Stimulated activated CD4-positive, alpha-beta T cell treated with anti-CD3 and anti-CD28 coated beads, Interleukin-15, amount 100 ng/mL, for 1 hour (primary cell): Measurements from ENCODE around the gene TNFAIP6.

Experiments
- DNase-seq, 2 donors: peaks; one replicate each; pipeline ENCODE4 v3.0.0-alpha.2; 2020; ENCODE audit warnings: low read depth in 1 of 2, low spot score in 1 of 2

TNFAIP6 gene

DNA sequence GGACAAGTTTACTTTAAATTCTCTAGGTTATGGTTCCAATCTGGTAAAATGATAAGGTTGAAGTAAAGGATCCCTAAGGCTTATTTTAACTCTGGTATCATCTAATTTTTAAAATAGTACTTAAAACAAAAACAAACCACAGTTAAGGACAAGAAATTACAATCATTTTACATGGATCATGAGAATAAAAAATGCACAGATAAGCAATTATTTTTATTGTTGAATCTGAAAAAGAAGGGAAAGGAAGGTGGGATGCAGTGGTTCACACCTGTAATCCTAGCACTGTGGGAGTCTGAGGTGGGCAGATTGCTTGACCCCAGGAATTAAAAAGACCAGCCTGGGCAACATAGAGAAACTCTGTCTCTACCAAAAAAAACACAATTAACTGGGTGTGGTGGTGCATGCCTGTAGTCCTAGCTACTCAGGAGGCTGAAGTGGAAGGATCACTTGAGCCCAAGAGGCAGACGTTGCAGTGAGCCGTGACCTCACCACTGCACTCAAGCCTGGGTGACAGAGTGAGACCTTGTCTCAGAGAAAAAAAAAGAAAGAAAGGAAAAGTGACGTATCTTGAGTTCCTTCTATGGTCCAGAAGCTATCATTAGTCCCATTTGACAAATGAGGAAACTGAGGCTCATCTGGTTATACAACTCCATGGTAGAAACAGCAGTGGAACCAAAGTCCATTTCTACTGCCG is 2.5 kb downstream of the TNFAIP6 start:
- no peak for DNase-seq

DNA sequence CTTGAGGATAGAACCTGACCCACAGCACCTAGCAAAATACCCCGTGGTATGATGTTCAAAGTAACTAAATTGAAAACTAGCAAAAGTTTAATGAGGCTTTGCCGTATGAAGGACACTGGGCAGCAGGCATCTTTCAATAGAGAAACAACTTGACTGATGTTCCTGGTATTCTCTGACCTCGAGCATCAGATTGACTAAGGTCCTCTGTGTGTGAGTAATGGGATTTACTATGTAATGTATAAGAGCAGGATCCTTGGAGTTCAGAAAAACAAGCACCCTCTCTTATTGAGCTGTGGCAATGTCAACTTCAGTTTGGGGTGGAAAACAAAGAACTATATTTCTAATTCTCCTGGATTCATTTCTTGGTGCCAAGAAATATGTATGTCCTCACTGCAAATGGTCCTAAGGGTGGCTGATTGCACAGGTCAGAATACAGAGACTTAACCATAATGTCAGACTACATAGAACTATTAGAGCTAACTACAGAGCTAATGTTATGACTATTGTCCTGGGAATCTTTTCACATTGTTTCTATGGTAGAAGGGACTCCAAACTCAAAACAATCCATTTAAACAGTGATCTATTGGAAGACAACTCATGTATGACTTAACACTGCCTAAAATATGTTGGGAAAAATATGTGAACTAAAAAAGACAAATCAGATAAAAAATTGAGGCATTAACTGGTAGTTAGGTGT is 4.4 kb downstream of the TNFAIP6 start:
- no peak for DNase-seq

DNA sequence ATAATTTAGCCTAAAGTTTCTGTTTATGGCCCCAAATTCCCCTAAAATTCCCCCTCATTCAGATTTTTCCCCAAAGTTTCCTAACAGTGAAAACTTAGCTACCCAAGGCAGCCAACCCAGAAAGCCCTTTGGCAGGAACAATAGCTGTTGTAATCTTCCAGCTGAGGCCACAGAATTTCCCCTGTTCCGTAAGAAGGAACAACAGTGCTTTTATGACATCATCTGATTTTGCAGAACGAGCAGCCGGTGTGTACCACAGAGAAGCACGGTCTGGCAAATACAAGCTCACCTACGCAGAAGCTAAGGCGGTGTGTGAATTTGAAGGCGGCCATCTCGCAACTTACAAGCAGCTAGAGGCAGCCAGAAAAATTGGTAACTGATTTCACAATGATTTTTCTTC is 6.3 kb downstream of the TNFAIP6 start:
- no peak for DNase-seq

DNA sequence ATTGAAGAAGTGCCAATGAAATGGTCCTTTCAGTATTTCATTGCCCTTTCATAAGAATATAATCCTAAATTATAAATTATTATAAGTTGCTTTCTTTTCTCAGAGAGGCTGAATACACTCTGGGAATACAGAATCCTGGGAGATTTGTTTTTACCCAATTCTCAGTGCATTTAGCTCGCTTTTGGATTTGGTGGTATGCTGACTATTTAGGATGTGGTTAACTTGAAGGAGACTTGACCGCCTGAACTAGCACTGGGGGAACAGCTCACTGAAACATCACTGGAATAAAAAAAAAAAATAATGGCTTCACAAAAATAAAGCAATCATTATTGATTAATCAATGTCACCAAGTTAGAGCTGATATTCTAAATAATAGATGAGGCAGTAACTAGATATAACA is 10.2 kb downstream of the TNFAIP6 start:
- no peak for DNase-seq

DNA sequence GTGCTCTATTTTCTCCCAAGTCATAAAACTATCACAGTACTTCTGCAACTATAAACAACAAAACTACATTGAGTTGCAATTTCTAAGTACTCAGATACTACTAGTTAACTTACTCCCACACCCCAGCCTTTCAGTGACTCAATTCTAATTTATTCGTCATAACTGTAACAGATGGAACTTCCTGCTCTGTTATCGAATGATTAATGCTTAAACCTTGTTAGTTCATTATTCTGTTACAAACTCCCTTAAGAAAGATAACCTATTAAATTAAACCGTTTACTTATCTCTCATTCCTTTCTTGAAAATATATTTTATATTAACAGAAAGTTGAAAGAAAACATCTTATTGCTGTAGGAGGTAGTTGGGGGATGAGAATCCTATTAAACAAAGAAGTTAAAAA is 17.0 kb downstream of the TNFAIP6 start:
- no peak for DNase-seq

DNA sequence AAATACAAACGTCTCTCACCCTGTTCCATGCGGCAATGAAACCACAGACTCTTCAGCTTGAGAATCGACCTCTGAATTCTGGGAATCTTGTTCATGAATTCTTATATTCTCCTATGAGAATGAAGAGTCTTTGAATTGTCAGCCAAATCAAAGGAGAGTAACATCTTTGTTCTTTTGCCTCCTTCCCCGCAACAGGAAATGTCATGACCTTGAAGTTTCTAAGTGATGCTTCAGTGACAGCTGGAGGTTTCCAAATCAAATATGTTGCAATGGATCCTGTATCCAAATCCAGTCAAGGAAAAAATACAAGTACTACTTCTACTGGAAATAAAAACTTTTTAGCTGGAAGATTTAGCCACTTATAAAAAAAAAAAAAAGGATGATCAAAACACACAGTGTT is 21.8 kb downstream of the TNFAIP6 start:
- no peak for DNase-seq

DNA sequence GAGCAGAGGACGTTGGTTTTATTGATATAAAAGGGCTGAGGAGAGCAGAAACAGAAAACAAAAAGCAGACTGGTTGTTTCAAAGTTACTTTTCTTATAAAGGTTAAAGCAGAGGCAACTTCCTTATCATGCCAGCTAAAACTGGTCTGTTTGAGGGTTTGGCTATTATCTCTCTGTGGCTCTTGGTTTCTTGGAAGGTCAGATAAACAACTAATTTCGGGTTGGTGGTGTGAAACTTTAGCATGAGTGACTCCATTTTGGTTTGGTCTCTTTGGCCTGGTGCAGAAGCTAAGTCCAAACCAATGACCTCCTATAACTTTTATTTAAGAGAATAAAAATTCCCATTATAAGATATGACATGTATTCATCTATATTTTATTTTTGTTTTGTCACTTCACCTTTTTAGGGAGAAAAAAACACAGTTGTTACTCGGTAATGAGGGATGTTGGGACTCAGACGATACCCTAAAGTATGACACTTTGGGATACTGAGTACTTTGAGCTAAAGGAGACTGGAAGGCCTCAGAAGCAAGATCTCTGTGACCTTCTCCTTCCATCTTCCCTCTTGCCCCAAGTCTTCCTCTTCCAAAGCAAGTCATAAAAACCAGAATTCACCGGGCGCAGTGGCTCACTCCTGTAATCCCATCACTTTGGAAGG is 23.3 kb downstream of the TNFAIP6 start:
- DNase-seq: no peak

DNA sequence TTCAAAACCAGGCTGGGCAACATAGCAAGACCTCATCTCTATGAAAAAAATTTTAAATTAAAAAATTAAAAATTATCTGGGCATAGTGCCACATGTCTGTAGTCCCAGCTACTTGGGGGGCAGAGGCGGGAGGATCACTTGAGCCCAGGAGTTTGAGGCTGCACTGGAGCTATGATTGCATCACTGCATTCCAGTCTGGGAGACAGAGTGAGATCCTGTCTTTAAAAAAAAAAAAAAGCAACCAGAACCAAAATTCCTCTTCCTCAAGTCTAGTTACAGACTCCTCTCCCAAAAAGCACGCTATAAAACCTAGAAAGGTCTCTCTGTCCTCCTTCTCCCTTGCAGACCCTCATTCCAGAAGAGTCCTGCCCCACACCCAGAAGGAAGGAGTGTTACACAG is 23.9 kb downstream of the TNFAIP6 start:
- no peak for DNase-seq

DNA sequence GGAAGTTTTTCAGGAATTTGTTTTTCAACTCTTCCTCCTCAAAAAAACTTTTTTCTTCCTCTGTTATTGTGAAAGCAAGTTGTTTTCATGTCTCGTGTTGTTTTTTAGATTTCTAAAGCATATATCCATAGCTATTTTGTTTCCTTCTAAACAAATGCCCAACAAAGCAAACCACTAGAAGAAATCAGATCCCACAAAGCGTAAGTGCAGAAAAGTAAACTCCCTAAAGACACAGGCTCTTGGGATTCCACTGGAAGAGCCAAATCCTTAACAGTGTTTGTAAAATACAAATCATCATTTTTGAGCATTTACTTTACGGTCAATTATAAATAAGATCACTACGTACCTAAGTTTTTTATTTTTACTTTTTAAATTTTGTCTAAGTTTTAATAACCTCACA is 30.6 kb downstream of the TNFAIP6 start:
- DNase-seq: no peak

DNA sequence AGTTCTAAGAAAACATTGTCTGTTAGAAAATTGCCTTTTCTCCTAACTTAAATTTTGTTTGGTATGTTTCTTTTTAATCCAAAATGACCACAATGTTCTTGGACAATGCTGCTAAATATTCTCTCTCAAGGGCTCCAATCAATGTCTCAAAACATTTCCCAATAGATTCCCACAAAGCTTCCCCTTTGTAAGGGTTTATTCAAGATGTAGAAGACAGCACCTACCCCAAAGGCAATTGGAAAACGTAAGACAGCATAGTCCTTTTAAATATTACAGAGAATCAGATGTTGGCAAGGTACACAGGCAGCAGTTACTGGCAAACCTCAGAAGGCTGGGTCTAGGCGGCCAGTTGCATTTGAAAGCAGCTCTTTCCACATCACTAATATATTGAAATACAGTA is 34.0 kb downstream of the TNFAIP6 start:
- DNase-seq: no peak

DNA sequence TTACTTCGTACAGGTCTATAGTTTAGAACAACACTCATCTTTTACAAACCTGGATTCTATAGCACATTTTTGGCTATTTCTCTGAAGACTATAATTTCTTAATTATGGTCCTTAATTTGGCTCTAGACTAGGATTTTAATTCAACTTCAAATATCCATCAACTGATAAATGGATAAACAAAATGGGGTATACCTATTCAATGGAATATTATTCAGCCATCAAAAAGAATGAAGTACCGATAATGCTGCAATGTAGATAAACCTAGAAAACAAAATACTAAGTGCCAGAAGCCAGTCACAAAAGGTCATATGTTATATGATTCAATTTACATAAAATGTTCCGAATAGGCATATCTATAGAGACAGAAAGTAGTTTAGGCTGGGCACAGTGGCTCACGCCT is 37.1 kb downstream of the TNFAIP6 start:
- no peak for DNase-seq

DNA sequence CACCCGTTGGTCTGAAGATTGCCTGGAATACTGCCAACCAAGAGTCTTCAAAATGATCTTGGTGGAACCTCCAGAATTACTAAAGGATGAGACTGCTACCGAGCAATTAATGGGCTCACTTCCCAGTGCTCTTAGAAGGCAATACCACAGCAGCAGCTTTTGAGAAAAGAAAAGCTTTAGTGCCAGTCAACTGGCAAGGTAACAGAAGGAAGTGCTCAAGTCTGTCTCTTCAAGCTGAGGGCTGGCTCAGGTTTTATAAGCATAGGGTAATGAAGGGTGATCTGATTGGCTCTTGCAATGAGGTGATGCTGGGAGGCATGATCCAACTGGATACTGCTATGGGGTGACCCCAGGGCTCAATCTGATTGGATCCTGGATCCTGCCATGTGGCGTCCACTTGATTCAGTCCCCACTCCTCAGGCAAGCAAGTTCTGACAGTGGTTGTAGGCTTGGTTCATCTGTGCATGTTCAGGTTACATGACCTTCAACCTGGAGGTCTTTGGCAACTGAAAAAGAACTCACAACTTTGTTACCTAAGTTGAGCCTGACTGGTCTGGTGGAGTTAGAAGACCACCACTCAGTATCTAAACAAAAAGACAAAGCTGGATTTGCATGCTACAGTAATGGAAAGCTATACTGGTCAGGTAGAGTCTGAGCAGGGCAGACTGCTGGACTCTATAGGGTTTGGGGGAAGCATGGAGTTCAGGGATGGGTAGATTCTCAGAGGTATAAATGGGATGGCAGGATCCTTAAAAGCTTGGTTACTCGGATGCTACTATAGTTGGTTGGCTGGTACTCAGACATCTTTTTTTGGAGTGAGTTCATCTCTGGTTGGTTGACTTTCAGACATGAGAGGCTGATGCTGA is 38.4 kb downstream of the TNFAIP6 start:
- DNase-seq: no peak

DNA sequence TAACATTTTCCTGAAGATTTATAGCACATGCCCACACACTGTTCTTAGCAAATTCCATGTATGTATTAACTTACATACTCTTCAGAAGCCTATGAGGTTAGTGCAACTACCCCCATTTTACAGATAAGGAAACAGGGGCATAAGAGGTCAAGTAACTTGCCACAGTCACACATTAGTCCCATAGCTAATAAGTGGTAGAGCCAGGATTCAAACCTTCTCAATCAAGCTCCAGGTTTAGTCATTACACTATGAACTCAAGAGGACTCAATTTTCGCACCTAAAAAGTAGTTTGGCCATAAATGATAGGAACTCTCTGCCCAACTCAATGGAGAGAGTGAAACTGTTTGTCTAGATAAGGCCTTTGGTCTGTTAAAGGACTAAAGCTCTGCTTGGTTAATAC is 42.6 kb downstream of the TNFAIP6 start:
- no peak for DNase-seq

DNA sequence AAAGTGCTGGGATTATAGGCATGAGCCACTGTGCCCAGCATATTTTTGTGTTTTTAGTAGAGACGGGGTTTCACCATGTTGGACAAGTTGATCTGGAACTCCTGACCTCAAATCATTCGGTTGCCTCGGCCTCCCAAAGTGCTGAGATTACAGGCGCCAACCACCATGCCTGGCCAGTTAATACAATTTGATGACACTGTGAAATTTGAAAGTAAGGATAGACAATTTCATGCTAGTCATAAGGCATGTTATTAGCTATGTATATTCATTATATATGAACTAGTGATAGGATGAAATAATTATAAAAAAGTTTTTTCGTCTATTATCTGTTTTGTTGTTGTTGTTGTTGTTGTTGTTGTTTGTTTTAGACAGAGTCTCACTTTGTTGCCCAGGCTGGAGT is 43.8 kb downstream of the TNFAIP6 start:
- no peak for DNase-seq

DNA sequence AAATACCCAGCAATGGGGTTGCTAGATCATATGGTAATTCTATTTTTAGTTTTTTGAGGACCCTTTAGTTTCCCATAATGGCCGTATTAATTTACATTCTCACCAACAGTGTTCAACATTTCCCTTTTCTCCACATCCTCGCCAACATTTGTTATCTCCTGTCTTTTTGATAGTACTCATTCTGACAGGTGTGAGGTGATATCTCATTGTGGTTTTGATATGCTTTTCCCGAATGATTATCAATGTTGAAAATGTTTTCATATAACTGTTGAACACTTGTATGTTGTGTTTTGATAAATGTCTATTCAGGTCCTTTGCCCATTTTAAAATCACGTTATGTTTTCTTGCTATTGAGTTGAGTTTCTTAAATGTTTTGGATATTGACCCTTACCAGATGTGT is 46.5 kb downstream of the TNFAIP6 start:
- no peak for DNase-seq

DNA sequence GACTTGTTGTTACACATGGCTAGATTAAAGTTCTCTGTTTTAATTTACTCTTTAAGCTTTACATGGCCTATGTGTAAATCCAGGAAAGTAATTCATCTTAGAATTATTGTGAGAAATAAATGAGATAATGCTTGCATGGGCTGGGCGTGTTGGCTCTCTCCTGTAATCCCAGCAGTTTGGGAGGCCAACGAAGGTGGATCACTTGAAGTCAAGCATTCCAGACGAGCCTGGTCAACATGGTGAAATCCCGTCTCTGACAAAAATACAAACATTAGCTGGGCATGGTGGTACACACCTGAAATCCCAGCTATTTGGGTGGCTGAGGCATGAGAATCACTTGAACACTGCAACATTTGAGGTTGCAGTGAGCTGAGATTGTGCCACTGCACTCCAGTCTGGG is 48.0 kb downstream of the TNFAIP6 start:
- no peak for DNase-seq

DNA sequence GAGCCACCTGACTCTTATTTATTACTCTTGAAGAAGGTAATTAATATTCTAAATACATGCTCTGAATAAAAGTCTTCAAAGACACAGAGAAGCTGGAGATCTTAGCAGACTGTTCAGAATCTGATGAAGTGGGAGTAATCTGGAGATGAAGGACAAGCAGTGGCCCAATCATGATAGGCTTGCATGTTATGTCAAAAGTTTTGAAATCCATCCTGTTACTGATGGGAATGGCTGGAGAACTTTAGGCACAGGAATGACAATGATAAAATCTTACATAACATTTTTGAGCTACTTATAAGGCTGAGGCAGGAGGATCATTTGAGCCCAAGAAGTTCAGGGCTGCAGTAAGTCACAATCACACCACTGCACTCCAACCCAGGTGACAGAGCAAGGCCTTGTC is 49.9 kb downstream of the TNFAIP6 start:
- DNase-seq: no peak

DNA sequence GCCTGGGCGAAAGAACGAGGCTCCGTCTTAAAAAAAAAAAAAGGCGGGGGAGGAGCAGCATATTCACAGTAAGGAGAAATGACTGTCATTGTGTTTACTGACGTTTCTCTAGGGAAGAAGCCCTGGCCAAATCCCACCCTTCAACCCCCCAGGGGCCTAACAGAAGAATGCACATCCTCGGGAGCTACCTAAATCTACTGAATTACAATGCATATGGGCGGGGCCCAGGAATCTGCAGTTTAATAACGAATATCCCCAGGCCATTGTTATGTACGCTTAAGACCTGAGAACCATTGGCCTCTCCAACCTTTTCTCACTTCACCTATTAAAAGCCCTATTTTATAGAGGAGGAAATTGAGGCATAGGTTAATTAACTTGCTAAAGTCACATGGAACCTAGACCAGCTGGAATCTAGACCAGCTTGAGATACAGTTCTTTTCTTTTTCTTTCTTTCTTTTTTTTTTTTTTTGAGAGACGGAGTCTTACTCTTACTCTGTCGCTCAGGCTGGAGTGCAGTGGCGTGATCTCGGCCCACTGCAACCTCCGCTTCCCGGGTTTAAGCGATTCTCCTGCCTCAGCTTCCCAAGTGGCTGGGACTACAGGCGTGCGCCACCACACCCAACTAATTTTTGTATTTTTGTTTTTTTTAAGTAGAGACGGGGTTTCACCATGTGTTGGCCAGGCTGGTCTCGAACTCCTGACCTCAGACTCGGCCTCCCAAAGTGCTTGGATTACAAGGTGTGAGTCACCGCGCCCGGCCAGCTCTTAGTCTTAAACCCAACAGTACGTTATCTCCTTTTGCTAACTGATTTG is 51.6 kb downstream of the TNFAIP6 start:
- DNase-seq: no peak

DNA sequence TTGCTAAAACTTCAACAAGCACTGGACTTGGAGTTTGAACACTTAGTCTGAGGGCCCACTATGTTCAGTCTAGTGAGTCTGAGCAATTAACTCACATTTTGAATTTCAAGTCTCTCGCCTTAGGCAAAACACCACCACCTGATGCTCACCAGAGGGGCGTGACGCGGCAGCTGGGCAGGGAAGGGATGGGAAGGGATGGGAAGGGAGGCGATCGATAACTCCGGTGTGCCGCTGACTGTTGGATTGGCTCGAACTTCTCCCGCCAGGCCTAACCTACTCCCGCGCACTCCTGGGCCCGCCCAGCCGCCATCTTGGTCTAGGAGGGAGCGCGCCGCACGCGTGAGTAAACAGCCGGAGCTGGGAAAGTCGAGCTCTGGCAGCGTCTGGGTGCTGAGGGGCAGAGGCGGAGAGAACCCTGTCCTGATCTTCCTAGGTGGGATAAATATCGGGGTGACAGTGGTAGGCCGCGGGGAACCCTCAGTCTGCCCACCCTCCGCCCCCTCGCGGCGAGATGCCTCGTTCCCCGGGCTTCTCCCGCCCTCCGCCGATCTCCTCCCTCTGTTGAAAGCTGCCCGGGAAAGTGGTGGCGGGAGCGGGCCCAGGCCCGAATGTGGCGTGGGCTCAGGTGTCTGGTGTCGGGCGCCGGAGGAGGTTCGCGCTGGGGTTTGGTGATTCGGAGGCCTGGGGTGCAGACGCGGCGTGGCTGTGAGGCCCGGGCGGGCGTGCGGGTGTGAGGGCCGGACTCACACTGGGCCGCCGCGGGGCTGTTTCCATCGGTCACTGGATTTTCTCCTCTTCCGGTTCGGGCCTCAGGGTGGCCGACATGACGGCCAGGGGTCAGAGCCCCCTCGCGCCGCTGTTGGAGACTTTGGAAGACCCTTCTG is 52.5 kb downstream of the TNFAIP6 start, which contains the start of gene RIF1:
Gene RIF1, plus strand, starts transcription at position 302 of the 884 bp plus-strand sequence. Its CDS starts 522 bp downstream, at position 824.
- DNase-seq: peak; percentile 51 to 74

DNA sequence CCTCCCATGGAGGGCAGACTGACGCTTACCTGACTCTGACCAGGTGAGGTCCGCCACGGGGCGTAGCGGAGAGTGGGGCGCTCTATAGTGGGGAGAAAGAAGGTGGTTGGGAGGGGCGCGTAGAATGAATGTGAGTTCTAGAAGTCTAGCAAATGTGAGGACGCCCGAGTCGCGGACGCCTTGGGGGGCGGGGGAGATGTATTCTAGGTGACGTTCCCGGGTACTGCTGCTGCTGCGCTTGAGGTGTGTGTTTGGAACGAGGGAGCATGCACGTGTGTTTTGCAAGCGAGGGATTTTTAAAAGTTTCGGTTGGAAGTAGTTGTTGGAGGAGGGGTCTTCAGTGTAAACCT is 53.1 kb downstream of the TNFAIP6 start:
- peak; percentile 14 to 21 for DNase-seq
